GM18951 (cell line): ENCODE results near the gene STC2.

Source experiments
- POLR2A ChIP-seq: IDR thresholded peaks from 4 replicates; pipeline ENCODE4 v1.6.1; 2011; ENCODE audit warnings: mild to moderate bottlenecking; ENCODE audit not compliant: insufficient read length, insufficient read depth; ENCODE audit errors: extremely low read depth
- in situ Hi-C: fragments of 300-500 bp; cut with MboI; formaldehyde crosslinking; loops from one replicate; pipeline ENCODE4 v1.12.0; 2022; ENCODE audit warnings: low sequenced_read_pairs, mixed read lengths, inconsistent platforms; ENCODE audit not compliant: unreplicated experiment

The STC2 gene

GRCh38 chr5:173314166-173314952 lies 13.9 kb downstream of the STC2 start:
- in situ Hi-C loops = no loop called here
- no peak for TF ChIP-seq POLR2A

- in situ Hi-C loops = no loop called here
- no peak for TF ChIP-seq POLR2A
These were observed 14.8 kb downstream of the STC2 start for GRCh38 chr5:173313351-173313801.

- TF ChIP-seq POLR2A = no peak
- in situ Hi-C loops = no loop called here
These were observed 15.4 kb downstream of the STC2 start for GRCh38 chr5:173312821-173313220.

GRCh38 chr5:173311818-173312585 lies 16.2 kb downstream of the STC2 start:
- in situ Hi-C loops = no loop called here
- no peak for TF ChIP-seq POLR2A

- no peak for TF ChIP-seq POLR2A
- in situ Hi-C loops = no loop called here
These were observed 17.1 kb downstream of the STC2 start for GRCh38 chr5:173310861-173311785.

GRCh38 chr5:173310218-173310769 lies 17.9 kb downstream of the STC2 start:
- TF ChIP-seq POLR2A = no peak
- in situ Hi-C loops = no loop called here

- in situ Hi-C loops = no loop called here
- TF ChIP-seq POLR2A = no peak
These were observed 18.5 kb downstream of the STC2 start for GRCh38 chr5:173309731-173310130.

- no peak for TF ChIP-seq POLR2A
- in situ Hi-C loops = no loop called here
These were observed 20.0 kb downstream of the STC2 start for GRCh38 chr5:173308226-173308625.

- in situ Hi-C loops = no loop called here
- TF ChIP-seq POLR2A = no peak
These were observed 20.5 kb downstream of the STC2 start for GRCh38 chr5:173307695-173308094.

GRCh38 chr5:173306695-173307094 lies 21.5 kb downstream of the STC2 start:
- in situ Hi-C loops = no loop called here
- TF ChIP-seq POLR2A = no peak

- in situ Hi-C loops = no loop called here
These were observed 23.6 kb downstream of the STC2 start for GRCh38 chr5:173304591-173304988.

GRCh38 chr5:173303878-173304590 lies 24.2 kb downstream of the STC2 start:
- TF ChIP-seq POLR2A = no peak
- in situ Hi-C loops = no loop called here

More at GRCh38 chr5:173304591-173304988, 23.6 kb downstream of the STC2 start:
- no peak for TF ChIP-seq POLR2A
